Body of pancreas (tissue), 4 donors: ENCODE data around the gene KIF6.

Source experiments
- CTCF ChIP-seq, 7 experiments: fragments of 450-650 bp in 4 of 7; fragments of 200-600 bp in 3 of 7; sonication (generic) in 3 of 7; IDR thresholded peaks; one replicate each; pipeline ENCODE4 v1.5.1; 2016 to 2019; ENCODE audit warnings: antibody characterized with exemption in 7 of 7
- POLR2A ChIP-seq, 3 donors: fragments of 450-650 bp; IDR thresholded peaks; one replicate each; pipeline ENCODE4 v1.6.1; 2016; ENCODE audit warnings: antibody characterized with exemption in 3 of 3, mild to moderate bottlenecking in 2 of 3

DNA sequence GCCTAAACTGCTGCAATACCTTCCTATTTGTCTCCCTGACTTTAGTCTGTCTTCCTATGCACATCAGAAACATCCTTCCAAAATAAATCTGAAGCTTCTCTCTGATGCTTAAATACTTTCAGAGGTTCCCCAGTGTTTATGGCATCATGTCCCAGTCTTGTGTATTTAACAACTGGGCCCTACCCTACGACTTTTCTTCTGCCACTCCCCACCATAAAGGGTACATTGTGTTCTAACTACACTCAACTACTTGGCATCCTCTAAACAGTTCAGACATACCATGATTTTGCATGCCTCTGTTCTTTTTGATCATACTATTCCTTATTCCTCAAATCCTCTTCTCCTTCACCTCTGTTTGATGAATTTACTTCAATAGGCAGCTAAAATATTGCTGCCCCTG, 259.7 kb downstream of the KIF6 start:
- no peak for TF ChIP-seq CTCF (IDR thresholded peaks at IDR 0.05)
- TF ChIP-seq POLR2A (IDR thresholded peaks at IDR 0.05): no peak
